Fibroblast of villous mesenchyme (primary cell): ENCODE data around the gene ARAP2. TPM values are rescaled to one million over a fixed set of nuclear protein-coding genes. Genes with fewer than 3 reads are reported as not detected.

ENCODE experiments used
- DNase-seq: peaks from one replicate; pipeline ENCODE4 v3.0.0-alpha.2; 2010; ENCODE audit warnings: low read depth
- H3K4me3 ChIP-seq: 2 replicates; pipeline ENCODE4 v1.5.1; 2011; ENCODE audit warnings: low read depth, mild to moderate bottlenecking, low read length
- total RNA-seq: library from RNA; depleted of rRNA; stranded (reverse); fragments of >200 nt; gene quantifications from 2 replicates; pipeline ENCODE4 v1.2.3, GENCODE V29; 2012
- TF ChIP-seq, protein P1 (sequence below): IDR thresholded peaks from 2 replicates; pipeline ENCODE4 v1.5.1; 2012; ENCODE audit warnings: low read depth, mild to moderate bottlenecking, low read length; ENCODE audit not compliant: insufficient read depth

ARAP2 gene
- total RNA-seq, 1 donor, result 11.2 TPM

DNA sequence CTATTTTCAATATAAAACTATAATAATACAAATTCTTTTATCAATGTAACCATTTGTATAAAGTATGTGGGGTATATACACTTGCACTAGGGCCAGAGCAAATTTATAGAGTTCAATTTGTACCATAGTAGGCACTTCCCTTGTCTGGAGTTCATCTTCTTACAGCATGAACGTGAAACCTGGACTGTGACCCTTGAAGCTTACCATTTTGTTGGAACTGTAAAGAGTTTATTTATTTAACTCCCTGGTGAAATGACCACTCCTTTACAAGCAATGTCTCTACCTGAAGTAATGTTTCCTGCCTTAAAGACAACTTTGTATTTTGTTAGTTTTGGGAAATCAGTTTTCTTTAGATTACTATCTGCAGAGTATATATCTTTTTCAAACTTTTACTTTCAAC is 188.2 kb downstream of the ARAP2 start:
- TF ChIP-seq, protein P1, sequence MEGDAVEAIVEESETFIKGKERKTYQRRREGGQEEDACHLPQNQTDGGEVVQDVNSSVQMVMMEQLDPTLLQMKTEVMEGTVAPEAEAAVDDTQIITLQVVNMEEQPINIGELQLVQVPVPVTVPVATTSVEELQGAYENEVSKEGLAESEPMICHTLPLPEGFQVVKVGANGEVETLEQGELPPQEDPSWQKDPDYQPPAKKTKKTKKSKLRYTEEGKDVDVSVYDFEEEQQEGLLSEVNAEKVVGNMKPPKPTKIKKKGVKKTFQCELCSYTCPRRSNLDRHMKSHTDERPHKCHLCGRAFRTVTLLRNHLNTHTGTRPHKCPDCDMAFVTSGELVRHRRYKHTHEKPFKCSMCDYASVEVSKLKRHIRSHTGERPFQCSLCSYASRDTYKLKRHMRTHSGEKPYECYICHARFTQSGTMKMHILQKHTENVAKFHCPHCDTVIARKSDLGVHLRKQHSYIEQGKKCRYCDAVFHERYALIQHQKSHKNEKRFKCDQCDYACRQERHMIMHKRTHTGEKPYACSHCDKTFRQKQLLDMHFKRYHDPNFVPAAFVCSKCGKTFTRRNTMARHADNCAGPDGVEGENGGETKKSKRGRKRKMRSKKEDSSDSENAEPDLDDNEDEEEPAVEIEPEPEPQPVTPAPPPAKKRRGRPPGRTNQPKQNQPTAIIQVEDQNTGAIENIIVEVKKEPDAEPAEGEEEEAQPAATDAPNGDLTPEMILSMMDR, result no peak
- no peak for DNase-seq
- H3K4me3 ChIP-seq, result no peak overlapping the region

GRCh38 chr4:36054694-36055422 is 189.5 kb downstream of the ARAP2 start:
- TF ChIP-seq, protein P1, result no peak
- DNase-seq, result no peak
- no peak overlapping the region for H3K4me3 ChIP-seq

GRCh38 chr4:36053930-36054329 is 190.4 kb downstream of the ARAP2 start:
- DNase-seq, result peak; percentile 4
- no peak overlapping the region for H3K4me3 ChIP-seq
- TF ChIP-seq, protein P1, result no peak

GRCh38 chr4:36051634-36052033 is 192.7 kb downstream of the ARAP2 start:
- H3K4me3 ChIP-seq, result no peak overlapping the region
- TF ChIP-seq, protein P1, result no peak
- no peak for DNase-seq

GRCh38 chr4:36046026-36046425 is 198.3 kb downstream of the ARAP2 start:
- TF ChIP-seq, protein P1, result no peak
- H3K4me3 ChIP-seq, result no peak overlapping the region
- DNase-seq, result no peak

GRCh38 chr4:36043901-36044300 is 200.4 kb downstream of the ARAP2 start:
- H3K4me3 ChIP-seq, result no peak overlapping the region
- peak; percentile 51 for DNase-seq
- TF ChIP-seq, protein P1, result no peak

DNA sequence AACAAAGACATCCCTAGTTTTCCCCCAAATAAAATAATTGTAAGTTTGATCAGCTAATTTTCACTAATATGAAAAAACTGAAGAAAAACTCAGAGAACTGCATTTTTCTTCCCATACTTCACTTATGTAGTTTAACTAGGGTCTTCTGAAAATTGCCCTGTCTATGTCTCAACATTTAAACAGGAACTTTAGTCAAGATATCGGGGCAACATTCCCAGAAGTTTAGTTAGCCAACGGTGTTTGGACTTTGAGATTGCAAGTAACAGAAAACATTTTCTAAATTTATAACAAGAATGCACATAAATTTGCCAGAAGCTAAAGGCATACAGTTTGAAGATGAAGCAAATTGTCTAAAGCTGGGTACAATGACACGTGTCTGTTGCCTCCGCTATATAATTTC is 201.1 kb downstream of the ARAP2 start:
- TF ChIP-seq, protein P1, result no peak
- DNase-seq, result peak; percentile 5
- no peak overlapping the region for H3K4me3 ChIP-seq
